Activated CD8-positive, alpha-beta T cell treated with anti-CD3 and anti-CD28 coated beads for 36 hours (primary cell): ENCODE data around the gene CNOT10. TPM values are rescaled to one million over a fixed set of nuclear protein-coding genes. Genes with fewer than 3 reads are reported as not detected.
A peak's percentile ranks its signal among the peaks of the same experiment; 100 is the strongest.

ENCODE experiments used
- ATAC-seq: fragments of 200-7000 bp; cut with Tn5 transposase; one replicate; pipeline ENCODE4 v1.10.0; 2021; ENCODE audit warnings: mild to moderate bottlenecking, moderate library complexity
- CTCF ChIA-PET: fragments of 350-600 bp; sonication (Branson Sonifier 250); formaldehyde crosslinking; loops from one replicate; lab custom pipeline; 2021; ENCODE audit warnings: antibody characterized with exemption; lab: Charles Lee
- POLR2A ChIA-PET: fragments of 350-600 bp; sonication (Branson Sonifier 250); formaldehyde crosslinking; loops from one replicate; lab custom pipeline; 2021; ENCODE audit warnings: antibody characterized with exemption; lab: Charles Lee
- DNase-seq: peaks from one replicate; pipeline ENCODE4 v3.0.0-alpha.2; 2020
- H3K27ac Mint-ChIP-seq: one replicate; pipeline ENCODE4 v1.8.0; 2021; ENCODE audit warnings: mild to moderate bottlenecking, mixed read lengths
- H3K27me3 Mint-ChIP-seq: one replicate; pipeline ENCODE4 v1.8.0; 2021; ENCODE audit warnings: mixed read lengths
- H3K36me3 Mint-ChIP-seq: one replicate; pipeline ENCODE4 v1.8.0; 2021; ENCODE audit warnings: low read depth, mixed read lengths
- H3K4me1 Mint-ChIP-seq: one replicate; pipeline ENCODE4 v1.8.0; 2021; ENCODE audit warnings: low read depth, mixed read lengths
- H3K4me3 Mint-ChIP-seq: one replicate; pipeline ENCODE4 v1.8.0; 2021; ENCODE audit warnings: mild to moderate bottlenecking, moderate library complexity, mixed read lengths
- H3K9me3 Mint-ChIP-seq: one replicate; pipeline ENCODE4 v1.8.0; 2021; ENCODE audit warnings: mixed read lengths
- intact Hi-C: fragments of 100-400 bp; cut with micrococcal nuclease; formaldehyde crosslinking; loops from one replicate; pipeline ENCODE4 v1.10.0; 2022
- total RNA-seq, 2 experiments: library from RNA; stranded (reverse); gene quantifications; one replicate each; pipeline ENCODE4 v1.2.3, GENCODE V29; 2021
- TF ChIP-seq, protein P1 (sequence below): fragments of 200-600 bp; IDR thresholded peaks from one replicate; pipeline ENCODE4 v1.8.0; 2022; ENCODE audit warnings: antibody characterized with exemption, mild to moderate bottlenecking

Gene CNOT10
- total RNA-seq, 2 experiments from 2014 or later: 58.5 to 61.0 TPM

DNA sequence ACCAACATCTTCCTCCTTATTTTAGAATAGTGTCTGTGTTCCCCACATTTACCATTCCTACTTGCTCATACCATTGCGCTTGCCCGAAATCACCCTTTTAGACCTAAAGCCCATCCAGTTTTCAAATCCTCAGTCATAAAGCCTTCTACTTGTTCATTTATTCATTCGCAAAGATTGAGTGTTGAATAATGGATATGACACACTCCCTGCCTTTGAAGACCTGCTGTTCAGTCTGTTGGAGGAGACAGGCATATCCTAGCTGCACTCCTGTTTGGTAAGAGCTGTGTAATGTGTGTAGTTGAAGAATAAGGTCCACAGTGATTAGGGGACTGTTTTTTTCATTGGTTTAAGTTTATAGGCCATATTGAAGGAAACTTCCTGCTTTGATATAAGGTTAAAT, 1.7 kb downstream of the CNOT10 start:
- no peaks in the 10 kb centered on the region for H3K27me3 Mint-ChIP-seq
- ATAC-seq (no peak), DNase-seq (no peak)
- TF ChIP-seq, protein P1, sequence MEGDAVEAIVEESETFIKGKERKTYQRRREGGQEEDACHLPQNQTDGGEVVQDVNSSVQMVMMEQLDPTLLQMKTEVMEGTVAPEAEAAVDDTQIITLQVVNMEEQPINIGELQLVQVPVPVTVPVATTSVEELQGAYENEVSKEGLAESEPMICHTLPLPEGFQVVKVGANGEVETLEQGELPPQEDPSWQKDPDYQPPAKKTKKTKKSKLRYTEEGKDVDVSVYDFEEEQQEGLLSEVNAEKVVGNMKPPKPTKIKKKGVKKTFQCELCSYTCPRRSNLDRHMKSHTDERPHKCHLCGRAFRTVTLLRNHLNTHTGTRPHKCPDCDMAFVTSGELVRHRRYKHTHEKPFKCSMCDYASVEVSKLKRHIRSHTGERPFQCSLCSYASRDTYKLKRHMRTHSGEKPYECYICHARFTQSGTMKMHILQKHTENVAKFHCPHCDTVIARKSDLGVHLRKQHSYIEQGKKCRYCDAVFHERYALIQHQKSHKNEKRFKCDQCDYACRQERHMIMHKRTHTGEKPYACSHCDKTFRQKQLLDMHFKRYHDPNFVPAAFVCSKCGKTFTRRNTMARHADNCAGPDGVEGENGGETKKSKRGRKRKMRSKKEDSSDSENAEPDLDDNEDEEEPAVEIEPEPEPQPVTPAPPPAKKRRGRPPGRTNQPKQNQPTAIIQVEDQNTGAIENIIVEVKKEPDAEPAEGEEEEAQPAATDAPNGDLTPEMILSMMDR: no peak
- peak overlapping the region; percentile 95 for H3K4me3 Mint-ChIP-seq
- peaks cover 23% of the 10 kb centered on the region for H3K36me3 Mint-ChIP-seq
- ChIA-PET CTCF (interaction anchor here (0.9 kb wide), 1 partner anchor 557 kb away, joined by 3 read pairs; no protein-coding TSS in a partner anchor), POLR2A (no interaction called here)
- H3K27ac Mint-ChIP-seq: peak overlapping the region; percentile 10
- intact Hi-C loops: no loop called here
- peaks cover 26% of the 10 kb centered on the region for H3K4me1 Mint-ChIP-seq
- H3K9me3 Mint-ChIP-seq: no peaks in the 10 kb centered on the region

DNA sequence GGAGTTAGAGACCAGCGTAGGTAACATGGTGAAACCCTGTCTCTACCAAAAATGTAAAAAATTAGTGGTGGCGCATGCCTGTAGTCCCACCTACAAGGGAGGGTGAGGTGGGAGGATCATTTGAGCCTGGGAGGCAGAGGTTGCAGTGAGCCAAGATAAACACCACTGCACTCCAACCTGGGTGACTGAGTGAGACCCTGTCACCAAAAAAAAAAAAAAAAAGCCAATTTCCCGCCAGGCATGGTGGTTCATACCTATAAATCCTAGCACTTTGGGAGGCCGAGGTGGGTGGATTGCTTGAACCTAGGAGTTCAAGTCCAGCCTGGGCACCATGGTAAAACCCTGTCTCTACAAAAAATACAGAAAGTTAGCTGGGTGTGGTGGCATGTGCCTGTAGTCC, 6.9 kb downstream of the CNOT10 start:
- intact Hi-C loops: no loop called here
- Mint-ChIP-seq H3K9me3 (no peaks in the 10 kb centered on the region), H3K27ac (no peak overlapping the region), H3K27me3 (no peaks in the 10 kb centered on the region), H3K36me3 (peaks cover 29% of the 10 kb centered on the region), H3K4me3 (no peak overlapping the region), H3K4me1 (peaks cover 18% of the 10 kb centered on the region)
- ChIA-PET POLR2A (no interaction called here), CTCF (no interaction called here)
- ATAC-seq (no peak), DNase-seq (no peak)
- TF ChIP-seq, protein P1: no peak

DNA sequence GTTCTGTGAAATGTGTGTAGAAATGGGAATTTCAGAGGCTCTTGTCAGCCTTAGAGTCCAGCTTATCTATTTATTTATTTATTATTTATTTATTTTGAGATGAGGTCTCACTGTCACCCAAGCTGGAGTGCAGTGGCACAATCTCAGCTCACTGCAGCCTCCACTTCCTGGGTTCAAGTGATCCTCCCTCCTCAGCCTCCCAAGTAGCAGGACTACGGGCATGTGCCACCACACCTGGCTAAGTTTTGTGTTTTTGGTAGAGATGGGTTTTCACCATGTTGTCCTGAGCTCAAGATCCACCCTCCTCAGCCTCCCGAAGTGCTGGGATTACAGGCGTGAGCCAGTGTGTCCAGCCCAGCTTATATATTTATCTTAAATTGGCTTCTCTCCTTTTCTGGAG, 11.5 kb downstream of the CNOT10 start:
- Mint-ChIP-seq H3K27ac (no peak overlapping the region), H3K9me3 (no peaks in the 10 kb centered on the region), H3K36me3 (peaks cover 26% of the 10 kb centered on the region), H3K27me3 (no peaks in the 10 kb centered on the region), H3K4me3 (no peak overlapping the region), H3K4me1 (peaks cover 11% of the 10 kb centered on the region)
- ATAC-seq: no peak
- DNase-seq: no peak
- ChIA-PET POLR2A (interaction anchor here (2.6 kb wide), 1 partner anchor 12 kb away, joined by 9 read pairs; the partner anchor contains the start of gene CNOT10), CTCF (no interaction called here)
- intact Hi-C loops: no loop called here
- TF ChIP-seq, protein P1: no peak

DNA sequence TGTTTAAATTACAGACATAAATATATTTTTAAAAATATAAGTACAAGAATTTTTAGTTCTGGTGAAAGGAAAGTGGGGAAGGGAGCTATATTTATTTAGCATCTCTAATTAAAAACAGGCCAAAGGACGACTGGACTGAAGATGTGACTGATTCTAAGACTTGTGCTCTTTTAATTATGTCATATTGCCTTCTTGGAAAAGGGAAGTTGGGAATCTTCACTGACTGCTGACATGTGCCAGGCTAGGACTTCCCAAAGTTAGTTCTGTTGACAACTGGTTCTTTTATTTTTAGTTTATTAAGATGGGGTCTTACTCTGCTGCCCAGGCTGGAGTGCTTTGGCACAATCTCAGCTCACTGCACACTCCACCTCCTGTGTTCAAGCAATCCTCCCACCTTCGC, 13.5 kb downstream of the CNOT10 start:
- peaks cover 31% of the 10 kb centered on the region for H3K36me3 Mint-ChIP-seq
- DNase-seq (no peak), ATAC-seq (no peak)
- intact Hi-C loops: no loop called here
- POLR2A ChIA-PET: interaction anchor here (2.6 kb wide), 1 partner anchor 14 kb away, joined by 9 read pairs; the partner anchor contains the start of gene CNOT10
- H3K27ac Mint-ChIP-seq: no peak overlapping the region
- TF ChIP-seq, protein P1: no peak
- no peaks in the 10 kb centered on the region for H3K9me3 Mint-ChIP-seq
- CTCF ChIA-PET: no interaction called here
- no peak overlapping the region for H3K4me3 Mint-ChIP-seq
- H3K4me1 Mint-ChIP-seq: peaks cover 22% of the 10 kb centered on the region
- H3K27me3 Mint-ChIP-seq: no peaks in the 10 kb centered on the region

DNA sequence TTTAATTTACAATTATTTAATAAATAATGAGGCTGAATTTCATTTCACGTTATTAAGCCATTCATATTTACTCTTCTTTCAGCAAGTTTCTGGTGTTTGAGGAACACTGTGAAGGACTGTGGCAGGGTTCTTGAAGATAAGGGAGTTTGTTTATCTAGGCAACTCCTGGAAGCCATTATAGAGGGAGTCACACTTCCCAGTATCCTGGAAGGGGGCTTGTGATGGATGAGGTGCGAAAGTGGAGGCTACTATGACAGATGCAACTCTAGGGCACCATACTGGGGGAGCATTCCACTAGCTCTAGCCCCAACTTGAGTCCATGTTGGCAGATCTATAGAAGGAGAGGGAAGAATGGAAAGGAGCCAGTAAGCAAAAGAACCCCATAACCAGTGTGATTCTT, 14.4 kb downstream of the CNOT10 start:
- ATAC-seq: no peak
- DNase-seq: no peak
- H3K27me3 Mint-ChIP-seq: no peaks in the 10 kb centered on the region
- CTCF ChIA-PET: interaction anchor here (1.0 kb wide), 1 partner anchor 400 kb away, joined by 3 read pairs; no protein-coding TSS in a partner anchor
- TF ChIP-seq, protein P1: no peak
- H3K27ac Mint-ChIP-seq: no peak overlapping the region
- no peaks in the 10 kb centered on the region for H3K9me3 Mint-ChIP-seq
- peaks cover 31% of the 10 kb centered on the region for H3K36me3 Mint-ChIP-seq
- no peak overlapping the region for H3K4me3 Mint-ChIP-seq
- H3K4me1 Mint-ChIP-seq: peaks cover 24% of the 10 kb centered on the region
- POLR2A ChIA-PET: no interaction called here
- intact Hi-C loops: no loop called here
